ENCODE measurements around the gene A4GALT.
"Not testable (repeated sequence)": the region's sequence is repeated elsewhere in the genome, so short reads cannot be mapped to it uniquely, and the experiment has no call there.

Gene A4GALT

DNA sequence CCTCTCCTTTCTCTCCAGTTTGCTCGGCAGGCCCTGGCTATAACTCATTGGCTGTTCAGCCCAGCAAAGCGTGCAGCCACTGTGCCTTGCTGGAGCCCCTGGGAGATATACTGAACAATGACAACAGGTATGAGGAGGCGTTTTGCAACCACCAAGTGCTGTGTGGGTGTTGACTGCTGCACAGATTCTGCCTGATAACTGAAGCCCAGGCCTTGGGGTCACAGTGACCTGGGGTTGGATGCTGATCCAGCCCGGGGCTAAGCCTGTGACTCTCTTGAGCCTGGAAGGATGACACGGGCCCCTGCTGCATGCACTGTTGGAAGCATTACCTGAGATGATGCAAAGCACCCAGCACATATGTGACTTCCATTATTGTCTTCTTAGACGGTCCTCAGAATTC lies 13.7 kb upstream of the A4GALT start:
- Histone ChIP-seq H3K9me2 (ENCODE audit: low read depth, low read length) (no peaks in the 10 kb centered on the region), H3K27ac (ENCODE audit: low read depth, low read length, poor library complexity, severe bottlenecking) (no peak overlapping the region), H3K4me3 (ENCODE audit: low read depth, low read length, poor library complexity, severe bottlenecking) (no peak overlapping the region), H2AFZ (ENCODE audit: low read length) (no peak overlapping the region), H3K79me2 (ENCODE audit: insufficient read depth, low read length) (no peaks in the 10 kb centered on the region), H3K4me2 (ENCODE audit: low read length) (no peak overlapping the region), H3K9me3 (ENCODE audit: low read length) (no peaks in the 10 kb centered on the region), H4K20me1 (ENCODE audit: insufficient read depth, low read length) (no peaks in the 10 kb centered on the region), H3K36me3 (ENCODE audit: insufficient read depth, low read length) (no peaks in the 10 kb centered on the region), H3K4me1 (ENCODE audit: insufficient read depth, low read length, severe bottlenecking) (no peaks in the 10 kb centered on the region), H3K27me3 (ENCODE audit: insufficient read depth, low read length) (no peaks in the 10 kb centered on the region; the same call in 1 of the 2 replicates), H3K9ac (ENCODE audit: low read length) (no peak overlapping the region), H3F3A (ENCODE audit: insufficient read depth, low read length) (no peaks in the 10 kb centered on the region)
- no peak for TF ChIP-seq EZH2 (IDR thresholded peaks at IDR 0.05; ENCODE audit: borderline replicate concordance, low read length)
- TF ChIP-seq, protein P1, sequence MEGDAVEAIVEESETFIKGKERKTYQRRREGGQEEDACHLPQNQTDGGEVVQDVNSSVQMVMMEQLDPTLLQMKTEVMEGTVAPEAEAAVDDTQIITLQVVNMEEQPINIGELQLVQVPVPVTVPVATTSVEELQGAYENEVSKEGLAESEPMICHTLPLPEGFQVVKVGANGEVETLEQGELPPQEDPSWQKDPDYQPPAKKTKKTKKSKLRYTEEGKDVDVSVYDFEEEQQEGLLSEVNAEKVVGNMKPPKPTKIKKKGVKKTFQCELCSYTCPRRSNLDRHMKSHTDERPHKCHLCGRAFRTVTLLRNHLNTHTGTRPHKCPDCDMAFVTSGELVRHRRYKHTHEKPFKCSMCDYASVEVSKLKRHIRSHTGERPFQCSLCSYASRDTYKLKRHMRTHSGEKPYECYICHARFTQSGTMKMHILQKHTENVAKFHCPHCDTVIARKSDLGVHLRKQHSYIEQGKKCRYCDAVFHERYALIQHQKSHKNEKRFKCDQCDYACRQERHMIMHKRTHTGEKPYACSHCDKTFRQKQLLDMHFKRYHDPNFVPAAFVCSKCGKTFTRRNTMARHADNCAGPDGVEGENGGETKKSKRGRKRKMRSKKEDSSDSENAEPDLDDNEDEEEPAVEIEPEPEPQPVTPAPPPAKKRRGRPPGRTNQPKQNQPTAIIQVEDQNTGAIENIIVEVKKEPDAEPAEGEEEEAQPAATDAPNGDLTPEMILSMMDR (IDR thresholded peaks at IDR 0.05; ENCODE audit: low read length), result no peak

DNA sequence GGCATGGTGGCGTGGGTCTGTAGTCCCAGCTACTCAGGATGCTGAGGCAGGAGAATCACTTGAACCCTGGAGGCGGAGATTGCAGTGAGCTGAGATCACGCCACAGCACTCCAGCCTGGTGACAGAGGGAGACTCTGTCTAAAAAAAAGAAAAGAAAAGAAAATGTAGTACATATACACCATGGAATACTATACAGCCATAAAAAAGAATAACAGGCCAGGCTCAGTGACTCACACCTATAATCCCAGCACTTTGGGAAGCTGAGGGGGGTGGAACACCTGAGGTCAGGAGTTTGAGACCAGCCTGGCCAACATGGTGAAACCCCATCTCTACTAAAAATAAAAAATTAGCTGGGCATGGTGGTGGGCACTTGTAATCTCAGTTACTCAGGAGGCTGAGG lies 12.7 kb upstream of the A4GALT start:
- not testable (repeated sequence) for H3K79me2 ChIP-seq (ENCODE audit: insufficient read depth, low read length); H3K4me2 ChIP-seq (ENCODE audit: low read length); H2AFZ ChIP-seq (ENCODE audit: low read length); H3K9ac ChIP-seq (ENCODE audit: low read length); H3K4me3 ChIP-seq (ENCODE audit: low read depth, low read length, poor library complexity, severe bottlenecking); H3F3A ChIP-seq (ENCODE audit: insufficient read depth, low read length); H3K9me2 ChIP-seq (ENCODE audit: low read depth, low read length); H3K27ac ChIP-seq (ENCODE audit: low read depth, low read length, poor library complexity, severe bottlenecking); H3K4me1 ChIP-seq (ENCODE audit: insufficient read depth, low read length, severe bottlenecking); H3K36me3 ChIP-seq (ENCODE audit: insufficient read depth, low read length); H3K9me3 ChIP-seq (ENCODE audit: low read length); H4K20me1 ChIP-seq (ENCODE audit: insufficient read depth, low read length); H3K27me3 ChIP-seq (ENCODE audit: insufficient read depth, low read length)

DNA sequence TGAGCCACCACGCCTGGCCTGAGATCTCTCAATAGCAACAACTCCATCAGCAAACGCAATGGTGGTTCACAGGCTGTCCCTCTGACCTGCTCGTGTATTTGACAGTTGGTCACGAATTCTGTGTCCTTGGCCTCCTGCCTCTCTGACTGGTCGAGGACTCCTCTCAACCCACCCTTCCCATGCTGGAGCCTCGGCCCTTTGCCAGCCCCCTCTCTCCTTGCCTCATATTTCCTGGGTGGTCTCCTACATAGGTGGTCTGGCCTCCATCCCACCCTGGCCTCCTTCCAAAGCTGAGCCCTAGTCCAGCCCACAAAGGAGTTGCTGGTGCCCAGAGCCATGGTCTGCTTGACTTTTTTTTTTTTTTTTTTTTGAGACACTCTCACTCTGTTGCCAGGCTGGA lies 11.4 kb upstream of the A4GALT start:
- H3K27ac ChIP-seq (ENCODE audit: low read depth, low read length, poor library complexity, severe bottlenecking), result no peak overlapping the region
- H3K4me2 ChIP-seq (ENCODE audit: low read length), result no peak overlapping the region
- no peaks in the 10 kb centered on the region for H3K9me2 ChIP-seq (ENCODE audit: low read depth, low read length)
- no peaks in the 10 kb centered on the region for H4K20me1 ChIP-seq (ENCODE audit: insufficient read depth, low read length)
- H3K79me2 ChIP-seq (ENCODE audit: insufficient read depth, low read length), result no peaks in the 10 kb centered on the region
- H3K4me1 ChIP-seq (ENCODE audit: insufficient read depth, low read length, severe bottlenecking), result peaks cover 6% of the 10 kb centered on the region
- no peaks in the 10 kb centered on the region for H3K36me3 ChIP-seq (ENCODE audit: insufficient read depth, low read length)
- TF ChIP-seq, protein P1 (IDR thresholded peaks at IDR 0.05; ENCODE audit: low read length), result no peak
- no peak for TF ChIP-seq EZH2 (IDR thresholded peaks at IDR 0.05; ENCODE audit: borderline replicate concordance, low read length)
- no peaks in the 10 kb centered on the region for H3F3A ChIP-seq (ENCODE audit: insufficient read depth, low read length)
- no peak overlapping the region for H3K4me3 ChIP-seq (ENCODE audit: low read depth, low read length, poor library complexity, severe bottlenecking)
- no peaks in the 10 kb centered on the region; the same call in 1 of the 2 replicates for H3K27me3 ChIP-seq (ENCODE audit: insufficient read depth, low read length)
- no peak overlapping the region for H3K9ac ChIP-seq (ENCODE audit: low read length)
- no peaks in the 10 kb centered on the region for H3K9me3 ChIP-seq (ENCODE audit: low read length)
- H2AFZ ChIP-seq (ENCODE audit: low read length), result no peak overlapping the region

DNA sequence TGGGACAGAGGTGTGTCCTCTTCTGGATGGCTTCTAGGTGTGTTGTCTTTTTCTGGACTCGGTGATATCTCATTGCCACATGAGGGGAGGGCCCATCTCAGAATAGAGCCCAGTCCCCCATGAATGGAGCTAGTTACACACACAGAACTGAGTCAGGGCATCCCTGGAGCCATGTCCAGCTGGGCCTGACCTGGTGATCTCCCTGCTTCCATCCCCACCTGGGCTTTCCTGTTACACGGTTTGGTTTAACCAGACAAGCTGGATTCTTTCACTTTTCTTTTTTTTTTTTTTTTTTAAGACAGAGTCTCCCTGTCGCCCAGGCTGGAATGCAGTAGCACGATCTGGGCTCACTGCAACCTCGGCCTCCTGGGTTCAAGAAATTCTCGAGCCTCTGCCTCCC lies 6.1 kb upstream of the A4GALT start:
- H3K4me2 ChIP-seq (ENCODE audit: low read length), result no peak overlapping the region

More for the DNA sequence above, 6.1 kb upstream of the A4GALT start:
- no peak overlapping the region for H3K27ac ChIP-seq (ENCODE audit: low read depth, low read length, poor library complexity, severe bottlenecking)
- no peaks in the 10 kb centered on the region for H3K79me2 ChIP-seq (ENCODE audit: insufficient read depth, low read length)
- no peaks in the 10 kb centered on the region for H4K20me1 ChIP-seq (ENCODE audit: insufficient read depth, low read length)
- peaks cover 6% of the 10 kb centered on the region for H3K4me1 ChIP-seq (ENCODE audit: insufficient read depth, low read length, severe bottlenecking)
- TF ChIP-seq EZH2 (IDR thresholded peaks at IDR 0.05; ENCODE audit: borderline replicate concordance, low read length), result no peak
- TF ChIP-seq, protein P1 (IDR thresholded peaks at IDR 0.05; ENCODE audit: low read length), result no peak
- no peaks in the 10 kb centered on the region for H3F3A ChIP-seq (ENCODE audit: insufficient read depth, low read length)
- H3K9ac ChIP-seq (ENCODE audit: low read length), result no peak overlapping the region
- no peaks in the 10 kb centered on the region for H3K36me3 ChIP-seq (ENCODE audit: insufficient read depth, low read length)
- no peaks in the 10 kb centered on the region for H3K9me3 ChIP-seq (ENCODE audit: low read length)
- peaks cover 12% of the 10 kb centered on the region; the same call in 1 of the 2 replicates for H3K27me3 ChIP-seq (ENCODE audit: insufficient read depth, low read length)
- no peak overlapping the region for H2AFZ ChIP-seq (ENCODE audit: low read length)
- no peaks in the 10 kb centered on the region for H3K9me2 ChIP-seq (ENCODE audit: low read depth, low read length)
- no peak overlapping the region for H3K4me3 ChIP-seq (ENCODE audit: low read depth, low read length, poor library complexity, severe bottlenecking)
